Muscle of back (tissue), 11 donors: ENCODE data around the gene VWA3B. TPM values are rescaled to one million over a fixed set of nuclear protein-coding genes. Genes with fewer than 3 reads are reported as not detected.
"Not testable (repeated sequence)": the region's sequence is repeated elsewhere in the genome, so short reads cannot be mapped to it uniquely, and the experiment has no call there.

ENCODE experiments used
- DNase-seq, 3 donors: peaks; one replicate each; pipeline versions ENCODE4 v3.0.0 to v3.0.0-alpha.2; 2013
- polyA plus RNA-seq, 10 donors: library from polyadenylated mRNA; unstranded; fragments of 120-200 nt; gene quantifications; one replicate each; pipeline ENCODE4 v1.2.1, GENCODE V29; 2013; ENCODE audit not compliant: insufficient read length in 10 of 10

The VWA3B gene
- polyA plus RNA-seq, 10 donors, result 0.13 to 2.4 (median 0.77) TPM

- DNase-seq, result no peak
Measured at GRCh38 chr2:98252038-98252773, 165.2 kb downstream of the VWA3B start.

- peak in 1 of 3 donors; percentile 7 for DNase-seq
Measured at GRCh38 chr2:98253461-98254070, 166.6 kb downstream of the VWA3B start.

GRCh38 chr2:98254504-98255059, 167.6 kb downstream of the VWA3B start:
- DNase-seq, result no peak

GRCh38 chr2:98258906-98259305, 171.9 kb downstream of the VWA3B start:
- DNase-seq, result no peak

- no peak for DNase-seq
Measured at GRCh38 chr2:98263362-98263761, 176.4 kb downstream of the VWA3B start.

- not testable (repeated sequence) for DNase-seq
Measured at GRCh38 chr2:98268225-98268624, 181.3 kb downstream of the VWA3B start.

GRCh38 chr2:98269274-98269673, 182.3 kb downstream of the VWA3B start:
- peak; percentile 29 to 53 (median 30) for DNase-seq

- DNase-seq, result no peak
Measured at GRCh38 chr2:98269830-98270229, 182.9 kb downstream of the VWA3B start.

- no peak for DNase-seq
Measured at GRCh38 chr2:98277162-98277859, 190.3 kb downstream of the VWA3B start.

- DNase-seq, result no peak
Measured at GRCh38 chr2:98278074-98278473, 191.1 kb downstream of the VWA3B start.

GRCh38 chr2:98280376-98281102, 193.6 kb downstream of the VWA3B start:
- peak in 1 of 3 donors; percentile 8 for DNase-seq

- DNase-seq, result no peak
Measured at GRCh38 chr2:98281607-98282006, 194.6 kb downstream of the VWA3B start.

GRCh38 chr2:98282109-98282508, 195.1 kb downstream of the VWA3B start:
- no peak for DNase-seq

GRCh38 chr2:98293030-98293429, 206.1 kb downstream of the VWA3B start:
- no peak for DNase-seq

GRCh38 chr2:98293931-98294687, 207.1 kb downstream of the VWA3B start:
- no peak for DNase-seq

- no peak for DNase-seq
Measured at GRCh38 chr2:98294711-98295110, 207.7 kb downstream of the VWA3B start.

GRCh38 chr2:98295275-98295674, 208.3 kb downstream of the VWA3B start:
- DNase-seq, result no peak

- no peak for DNase-seq
Measured at GRCh38 chr2:98295721-98296414, 208.9 kb downstream of the VWA3B start.

- DNase-seq, result no peak
Measured at GRCh38 chr2:98296440-98296839, 209.5 kb downstream of the VWA3B start.
